Stimulated activated CD8-positive, alpha-beta memory T cell treated with anti-CD3 and anti-CD28 coated beads, Interleukin-12 subunit alpha, Interleukin-12 subunit beta, amount 100 ng/mL, for 24 hours (primary cell): ENCODE measurements around the gene CLTA.
"Not testable (repeated sequence)": the region's sequence is repeated elsewhere in the genome, so short reads cannot be mapped to it uniquely, and the experiment has no call there.

Experiments used
- DNase-seq: peaks from one replicate; pipeline ENCODE4 v3.0.0-alpha.2; 2020; ENCODE audit errors: extremely low read depth

CLTA gene

GRCh38 chr9:36239675-36240074 is 49.0 kb downstream of the CLTA start:
- not testable (repeated sequence) for DNase-seq

- no peak for DNase-seq
Observed at GRCh38 chr9:36245906-36246305, 55.2 kb downstream of the CLTA start.

- no peak for DNase-seq
Observed at GRCh38 chr9:36247356-36247755, 56.6 kb downstream of the CLTA start.

- not testable (repeated sequence) for DNase-seq
Observed at GRCh38 chr9:36248061-36248460, 57.3 kb downstream of the CLTA start.

- no peak for DNase-seq
Observed at GRCh38 chr9:36249189-36249588, 58.5 kb downstream of the CLTA start.

- no peak for DNase-seq
Observed at GRCh38 chr9:36250079-36250478, 59.4 kb downstream of the CLTA start.

GRCh38 chr9:36251428-36251827 is 60.7 kb downstream of the CLTA start:
- DNase-seq = no peak

- peak; percentile 98 for DNase-seq
Observed at GRCh38 chr9:36258208-36258995, 67.7 kb downstream of the CLTA start, which contains the start of gene GNE. Gene GNE, minus strand, starts transcription at chr9:36258448. Its CDS starts 9,093 bp downstream, at chr9:36249355.

- no peak for DNase-seq
Observed at GRCh38 chr9:36258996-36259533, 68.3 kb downstream of the CLTA start.
